ENCODE results near the gene B3GALNT2. TPM values are rescaled to one million over a fixed set of nuclear protein-coding genes. Genes with fewer than 3 reads are reported as not detected.

B3GALNT2 gene
- polyA plus RNA-seq, 2 donors: 3.7 to 7.0 TPM

- 92 to 95% methylated on average over 8 of the region's 8 CpGs for WGBS, 2 donors
- H3K36me3 ChIP-seq (ENCODE audit: control insufficient read depth in 2 of 2, insufficient read depth in 2 of 2, low read length in 1 of 2): peaks cover 2 to 5% of the 10 kb centered on the region in 2 donors
Measured at GRCh38 chr1:235434001-235434400, 70.3 kb downstream of the B3GALNT2 start.

GRCh38 chr1:235430991-235431390 is 73.3 kb downstream of the B3GALNT2 start:
- Histone ChIP-seq H3K36me3 (ENCODE audit: control insufficient read depth in 2 of 2, insufficient read depth in 2 of 2, low read length in 1 of 2) (peaks cover 0 to 2% of the 10 kb centered on the region in 2 donors), H3K27ac (ENCODE audit: low read depth in 2 of 2, low read length in 1 of 2) (no peak overlapping the region), H3K9me3 (ENCODE audit: control insufficient read depth in 2 of 2, insufficient read depth in 1 of 2, low read depth in 1 of 2, low read length in 1 of 2) (no peaks in the 10 kb centered on the region), H3K4me3 (ENCODE audit: low read depth in 1 of 2, low read length in 2 of 2) (no peak overlapping the region), H3K4me1 (ENCODE audit: control insufficient read depth in 2 of 2, insufficient read depth in 2 of 2, low read length in 1 of 2) (no peaks in the 10 kb centered on the region), H3K27me3 (ENCODE audit: control insufficient read depth in 1 of 2, insufficient read depth in 2 of 2, low read length in 2 of 2) (no peaks in the 10 kb centered on the region)
- 86 to 90% methylated on average over 6 of the region's 6 CpGs for WGBS, 2 donors

More at GRCh38 chr1:235434001-235434400, 70.3 kb downstream of the B3GALNT2 start:
- H3K4me3 ChIP-seq (ENCODE audit: low read depth in 1 of 2, low read length in 2 of 2): no peak overlapping the region
- no peak overlapping the region for H3K27ac ChIP-seq (ENCODE audit: low read depth in 2 of 2, low read length in 1 of 2)
- no peaks in the 10 kb centered on the region for H3K9me3 ChIP-seq (ENCODE audit: control insufficient read depth in 2 of 2, insufficient read depth in 1 of 2, low read depth in 1 of 2, low read length in 1 of 2)
- no peaks in the 10 kb centered on the region for H3K27me3 ChIP-seq (ENCODE audit: control insufficient read depth in 1 of 2, insufficient read depth in 2 of 2, low read length in 2 of 2)
- no peaks in the 10 kb centered on the region for H3K4me1 ChIP-seq (ENCODE audit: control insufficient read depth in 2 of 2, insufficient read depth in 2 of 2, low read length in 1 of 2)

- 85% methylated on average over 5 of the region's 5 CpGs for WGBS, 2 donors
- Histone ChIP-seq H3K9me3 (ENCODE audit: control insufficient read depth in 2 of 2, insufficient read depth in 1 of 2, low read depth in 1 of 2, low read length in 1 of 2) (no peaks in the 10 kb centered on the region), H3K27ac (ENCODE audit: low read depth in 2 of 2, low read length in 1 of 2) (no peak overlapping the region), H3K4me1 (ENCODE audit: control insufficient read depth in 2 of 2, insufficient read depth in 2 of 2, low read length in 1 of 2) (no peaks in the 10 kb centered on the region), H3K36me3 (ENCODE audit: control insufficient read depth in 2 of 2, insufficient read depth in 2 of 2, low read length in 1 of 2) (peaks cover 0 to 2% of the 10 kb centered on the region in 2 donors), H3K4me3 (ENCODE audit: low read depth in 1 of 2, low read length in 2 of 2) (no peak overlapping the region), H3K27me3 (ENCODE audit: control insufficient read depth in 1 of 2, insufficient read depth in 2 of 2, low read length in 2 of 2) (no peaks in the 10 kb centered on the region)
Measured at GRCh38 chr1:235429143-235429542, 75.1 kb downstream of the B3GALNT2 start.

GRCh38 chr1:235427447-235427846 is 76.8 kb downstream of the B3GALNT2 start:
- no peaks in the 10 kb centered on the region for H3K9me3 ChIP-seq (ENCODE audit: control insufficient read depth in 2 of 2, insufficient read depth in 1 of 2, low read depth in 1 of 2, low read length in 1 of 2)
- H3K4me3 ChIP-seq (ENCODE audit: low read depth in 1 of 2, low read length in 2 of 2): no peak overlapping the region
- H3K27me3 ChIP-seq (ENCODE audit: control insufficient read depth in 1 of 2, insufficient read depth in 2 of 2, low read length in 2 of 2): no peaks in the 10 kb centered on the region
- H3K36me3 ChIP-seq (ENCODE audit: control insufficient read depth in 2 of 2, insufficient read depth in 2 of 2, low read length in 1 of 2): peaks cover 0 to 2% of the 10 kb centered on the region in 2 donors
- H3K27ac ChIP-seq (ENCODE audit: low read depth in 2 of 2, low read length in 1 of 2): no peak overlapping the region
- WGBS, 2 donors: 82 to 85% methylated on average over 4 of the region's 4 CpGs
- H3K4me1 ChIP-seq (ENCODE audit: control insufficient read depth in 2 of 2, insufficient read depth in 2 of 2, low read length in 1 of 2): no peaks in the 10 kb centered on the region

- Histone ChIP-seq H3K4me3 (ENCODE audit: low read depth in 1 of 2, low read length in 2 of 2) (no peak overlapping the region), H3K27ac (ENCODE audit: low read depth in 2 of 2, low read length in 1 of 2) (no peak overlapping the region), H3K9me3 (ENCODE audit: control insufficient read depth in 2 of 2, insufficient read depth in 1 of 2, low read depth in 1 of 2, low read length in 1 of 2) (no peaks in the 10 kb centered on the region), H3K36me3 (ENCODE audit: control insufficient read depth in 2 of 2, insufficient read depth in 2 of 2, low read length in 1 of 2) (no peaks in the 10 kb centered on the region), H3K27me3 (ENCODE audit: control insufficient read depth in 1 of 2, insufficient read depth in 2 of 2, low read length in 2 of 2) (no peaks in the 10 kb centered on the region), H3K4me1 (ENCODE audit: control insufficient read depth in 2 of 2, insufficient read depth in 2 of 2, low read length in 1 of 2) (no peaks in the 10 kb centered on the region)
- 92 to 93% methylated on average over 13 of the region's 13 CpGs for WGBS, 2 donors
Measured at GRCh38 chr1:235426680-235427079, 77.6 kb downstream of the B3GALNT2 start.

- Histone ChIP-seq H3K4me3 (ENCODE audit: low read depth in 1 of 2, low read length in 2 of 2) (no peak overlapping the region), H3K4me1 (ENCODE audit: control insufficient read depth in 2 of 2, insufficient read depth in 2 of 2, low read length in 1 of 2) (no peaks in the 10 kb centered on the region), H3K9me3 (ENCODE audit: control insufficient read depth in 2 of 2, insufficient read depth in 1 of 2, low read depth in 1 of 2, low read length in 1 of 2) (no peaks in the 10 kb centered on the region), H3K27me3 (ENCODE audit: control insufficient read depth in 1 of 2, insufficient read depth in 2 of 2, low read length in 2 of 2) (no peaks in the 10 kb centered on the region), H3K36me3 (ENCODE audit: control insufficient read depth in 2 of 2, insufficient read depth in 2 of 2, low read length in 1 of 2) (no peaks in the 10 kb centered on the region), H3K27ac (ENCODE audit: low read depth in 2 of 2, low read length in 1 of 2) (no peak overlapping the region)
- 88 to 97% methylated on average over 4 of the region's 4 CpGs for WGBS, 2 donors
Measured at GRCh38 chr1:235426143-235426542, 78.1 kb downstream of the B3GALNT2 start.

- no peaks in the 10 kb centered on the region for H3K9me3 ChIP-seq (ENCODE audit: control insufficient read depth in 2 of 2, insufficient read depth in 1 of 2, low read depth in 1 of 2, low read length in 1 of 2)
- H3K4me3 ChIP-seq (ENCODE audit: low read depth in 1 of 2, low read length in 2 of 2): no peak overlapping the region
- H3K27me3 ChIP-seq (ENCODE audit: control insufficient read depth in 1 of 2, insufficient read depth in 2 of 2, low read length in 2 of 2): no peaks in the 10 kb centered on the region
- H3K27ac ChIP-seq (ENCODE audit: low read depth in 2 of 2, low read length in 1 of 2): no peak overlapping the region
- no peaks in the 10 kb centered on the region for H3K36me3 ChIP-seq (ENCODE audit: control insufficient read depth in 2 of 2, insufficient read depth in 2 of 2, low read length in 1 of 2)
- no peaks in the 10 kb centered on the region for H3K4me1 ChIP-seq (ENCODE audit: control insufficient read depth in 2 of 2, insufficient read depth in 2 of 2, low read length in 1 of 2)
- WGBS, 2 donors: 94% methylated on average over 9 of the region's 9 CpGs
Measured at GRCh38 chr1:235425357-235425756, 78.9 kb downstream of the B3GALNT2 start.

GRCh38 chr1:235424092-235424491 is 80.2 kb downstream of the B3GALNT2 start:
- H3K9me3 ChIP-seq (ENCODE audit: control insufficient read depth in 2 of 2, insufficient read depth in 1 of 2, low read depth in 1 of 2, low read length in 1 of 2): no peaks in the 10 kb centered on the region
- no peak overlapping the region for H3K27ac ChIP-seq (ENCODE audit: low read depth in 2 of 2, low read length in 1 of 2)
- no peaks in the 10 kb centered on the region for H3K36me3 ChIP-seq (ENCODE audit: control insufficient read depth in 2 of 2, insufficient read depth in 2 of 2, low read length in 1 of 2)
- WGBS, 2 donors: 88 to 90% methylated on average over 8 of the region's 8 CpGs
- no peaks in the 10 kb centered on the region for H3K27me3 ChIP-seq (ENCODE audit: control insufficient read depth in 1 of 2, insufficient read depth in 2 of 2, low read length in 2 of 2)
- no peak overlapping the region for H3K4me3 ChIP-seq (ENCODE audit: low read depth in 1 of 2, low read length in 2 of 2)
- no peaks in the 10 kb centered on the region for H3K4me1 ChIP-seq (ENCODE audit: control insufficient read depth in 2 of 2, insufficient read depth in 2 of 2, low read length in 1 of 2)

GRCh38 chr1:235423214-235423652 is 81.0 kb downstream of the B3GALNT2 start:
- WGBS, 2 donors: 53 to 65% methylated on average over 12 of the region's 12 CpGs
- no peaks in the 10 kb centered on the region for H3K36me3 ChIP-seq (ENCODE audit: control insufficient read depth in 2 of 2, insufficient read depth in 2 of 2, low read length in 1 of 2)
- no peak overlapping the region for H3K27ac ChIP-seq (ENCODE audit: low read depth in 2 of 2, low read length in 1 of 2)
- no peaks in the 10 kb centered on the region for H3K4me1 ChIP-seq (ENCODE audit: control insufficient read depth in 2 of 2, insufficient read depth in 2 of 2, low read length in 1 of 2)
- no peaks in the 10 kb centered on the region for H3K9me3 ChIP-seq (ENCODE audit: control insufficient read depth in 2 of 2, insufficient read depth in 1 of 2, low read depth in 1 of 2, low read length in 1 of 2)
- H3K27me3 ChIP-seq (ENCODE audit: control insufficient read depth in 1 of 2, insufficient read depth in 2 of 2, low read length in 2 of 2): no peaks in the 10 kb centered on the region
- H3K4me3 ChIP-seq (ENCODE audit: low read depth in 1 of 2, low read length in 2 of 2): no peak overlapping the region

GRCh38 chr1:235421751-235422150 is 82.5 kb downstream of the B3GALNT2 start:
- Histone ChIP-seq H3K9me3 (ENCODE audit: control insufficient read depth in 2 of 2, insufficient read depth in 1 of 2, low read depth in 1 of 2, low read length in 1 of 2) (no peaks in the 10 kb centered on the region), H3K4me3 (ENCODE audit: low read depth in 1 of 2, low read length in 2 of 2) (no peak overlapping the region), H3K27me3 (ENCODE audit: control insufficient read depth in 1 of 2, insufficient read depth in 2 of 2, low read length in 2 of 2) (no peaks in the 10 kb centered on the region), H3K36me3 (ENCODE audit: control insufficient read depth in 2 of 2, insufficient read depth in 2 of 2, low read length in 1 of 2) (no peaks in the 10 kb centered on the region), H3K27ac (ENCODE audit: low read depth in 2 of 2, low read length in 1 of 2) (no peak overlapping the region), H3K4me1 (ENCODE audit: control insufficient read depth in 2 of 2, insufficient read depth in 2 of 2, low read length in 1 of 2) (no peaks in the 10 kb centered on the region)
- WGBS, 2 donors: 50 to 70% methylated on average over 3 of the region's 3 CpGs
